HG03558 (cell line): ENCODE data around the gene SMTNL1.

Source experiments
- ATAC-seq: cut with Tn5 transposase; IDR thresholded peaks from one replicate; pipeline ENCODE4 v1.9.1; 2021; ENCODE audit warnings: moderate number of reproducible peaks; ENCODE audit not compliant: unreplicated experiment; ENCODE audit errors: extremely low read depth

The SMTNL1 gene

GRCh38 chr11:57536947-57537619 is at the start of gene SMTNL1:
Gene SMTNL1 (plus strand): TSS chr11:57537595. CDS start chr11:57542643, 5,048 bp downstream.
- no peak for ATAC-seq

GRCh38 chr11:57487920-57488659 is 49.3 kb upstream of the SMTNL1 start:
- no peak for ATAC-seq

- no peak for ATAC-seq
Measured at GRCh38 chr11:57490456-57491248, 46.7 kb upstream of the SMTNL1 start.

GRCh38 chr11:57491371-57492061 is 45.9 kb upstream of the SMTNL1 start:
- no peak for ATAC-seq

GRCh38 chr11:57493507-57494503 is 43.6 kb upstream of the SMTNL1 start:
- peak; percentile 68 for ATAC-seq

GRCh38 chr11:57496109-57496820 is 41.1 kb upstream of the SMTNL1 start:
- ATAC-seq = no peak

- ATAC-seq = no peak
Measured at GRCh38 chr11:57497303-57498247, 39.8 kb upstream of the SMTNL1 start.

GRCh38 chr11:57498540-57498939 is 38.9 kb upstream of the SMTNL1 start:
- no peak for ATAC-seq

- ATAC-seq = peak; percentile 89
Measured at GRCh38 chr11:57499413-57499982, 37.9 kb upstream of the SMTNL1 start.

- ATAC-seq = no peak
Measured at GRCh38 chr11:57499983-57500461, 37.4 kb upstream of the SMTNL1 start.

GRCh38 chr11:57500515-57500914 is 36.9 kb upstream of the SMTNL1 start:
- no peak for ATAC-seq

GRCh38 chr11:57500926-57501325 is 36.5 kb upstream of the SMTNL1 start:
- ATAC-seq = no peak

GRCh38 chr11:57501953-57502352 is 35.4 kb upstream of the SMTNL1 start:
- ATAC-seq = no peak

GRCh38 chr11:57502376-57502775 is 35.0 kb upstream of the SMTNL1 start:
- ATAC-seq = no peak

- no peak for ATAC-seq
Measured at GRCh38 chr11:57502870-57503269, 34.5 kb upstream of the SMTNL1 start.

GRCh38 chr11:57504511-57504910 is 32.9 kb upstream of the SMTNL1 start:
- no peak for ATAC-seq

GRCh38 chr11:57506522-57506921 is 30.9 kb upstream of the SMTNL1 start:
- no peak for ATAC-seq
